HG03039 (cell line): Measurements from ENCODE around the gene PRMT7.
A peak's percentile ranks its signal among the peaks of the same experiment; 100 is the strongest.
"Not testable (repeated sequence)": the region's sequence is repeated elsewhere in the genome, so short reads cannot be mapped to it uniquely, and the experiment has no call there.

ENCODE experiments used
- ATAC-seq: cut with Tn5 transposase; IDR thresholded peaks from one replicate; pipeline ENCODE4 v1.9.1; 2021; ENCODE audit warnings: mild to moderate bottlenecking, moderate library complexity; ENCODE audit not compliant: unreplicated experiment

The PRMT7 gene

DNA sequence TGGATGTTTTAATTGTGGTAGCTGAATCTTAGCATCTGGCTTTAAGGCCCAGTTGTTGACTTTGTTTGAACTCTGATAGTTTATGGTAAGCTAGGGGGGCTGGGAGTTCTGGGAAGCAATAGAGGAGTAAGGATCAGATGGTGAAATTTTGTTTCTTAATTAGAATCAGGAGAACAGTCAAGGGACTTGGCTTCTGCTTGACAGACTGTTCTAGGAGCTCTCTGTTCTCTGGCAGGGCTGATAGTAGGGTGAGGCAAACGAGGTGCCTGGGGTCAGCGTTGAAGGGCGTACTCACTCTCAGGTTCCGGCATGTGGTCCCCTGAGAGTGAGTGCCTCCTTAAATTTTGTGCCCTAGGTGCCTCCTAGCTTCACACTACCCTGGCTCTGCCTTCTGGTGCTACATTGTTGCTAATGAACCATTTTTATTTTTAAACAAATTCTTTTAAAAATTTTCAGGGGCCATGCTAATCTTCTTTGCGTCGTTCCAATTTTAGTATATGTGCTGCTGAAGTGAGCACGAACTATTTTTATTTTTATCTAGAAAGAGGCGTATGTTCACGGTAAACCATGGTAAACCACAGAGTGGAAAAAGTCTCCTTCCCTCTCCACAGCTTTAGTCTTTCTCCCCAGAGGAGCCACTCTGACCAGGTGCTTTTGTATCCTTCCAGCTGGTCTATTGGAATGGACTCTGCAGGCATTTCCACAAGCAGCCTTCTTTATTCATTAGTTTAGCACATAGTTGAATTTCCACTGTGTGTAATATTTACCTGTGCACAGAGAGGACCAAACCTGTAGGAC is 26.8 kb upstream of the PRMT7 start:
- ATAC-seq = no peak

DNA sequence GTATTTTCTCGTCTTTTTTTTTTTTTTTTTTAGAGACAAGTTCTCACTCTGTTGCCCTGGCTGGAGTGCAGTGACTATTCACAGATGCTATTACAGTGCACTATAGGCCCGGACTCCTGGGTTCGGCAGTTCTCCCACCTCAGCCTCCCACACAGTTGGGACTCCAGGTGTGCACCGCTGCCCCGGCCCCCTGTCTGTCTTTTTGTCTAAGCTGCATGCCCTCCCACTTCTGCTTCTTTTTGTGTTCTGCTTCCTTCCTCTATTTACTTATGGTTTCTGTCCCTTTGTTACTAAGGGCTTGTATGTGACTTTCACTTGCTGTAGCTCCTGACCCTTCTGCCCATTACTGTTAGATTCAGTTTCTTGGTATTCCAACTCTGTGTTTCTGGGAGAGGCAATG is 26.0 kb upstream of the PRMT7 start:
- peak; percentile 40 for ATAC-seq

DNA sequence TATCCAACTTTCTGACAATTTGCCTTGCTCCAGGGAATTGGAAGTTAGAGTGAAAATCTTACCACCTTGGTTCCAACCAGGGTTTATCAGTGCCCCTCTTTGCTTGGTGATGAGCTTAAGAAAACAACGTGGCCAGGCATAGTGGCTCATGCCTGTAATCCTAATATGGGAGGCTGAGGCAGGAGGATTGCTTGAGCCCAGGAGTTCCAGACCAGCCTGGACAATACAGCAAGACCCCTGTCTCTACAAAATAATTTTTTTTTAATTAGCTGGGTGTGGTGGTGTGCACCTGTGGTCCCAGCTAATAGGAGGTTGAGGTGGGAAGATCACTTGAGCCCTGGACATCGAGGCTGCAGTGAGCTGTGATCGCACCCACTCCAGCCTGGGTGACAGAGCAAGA is 25.1 kb upstream of the PRMT7 start:
- ATAC-seq = no peak

DNA sequence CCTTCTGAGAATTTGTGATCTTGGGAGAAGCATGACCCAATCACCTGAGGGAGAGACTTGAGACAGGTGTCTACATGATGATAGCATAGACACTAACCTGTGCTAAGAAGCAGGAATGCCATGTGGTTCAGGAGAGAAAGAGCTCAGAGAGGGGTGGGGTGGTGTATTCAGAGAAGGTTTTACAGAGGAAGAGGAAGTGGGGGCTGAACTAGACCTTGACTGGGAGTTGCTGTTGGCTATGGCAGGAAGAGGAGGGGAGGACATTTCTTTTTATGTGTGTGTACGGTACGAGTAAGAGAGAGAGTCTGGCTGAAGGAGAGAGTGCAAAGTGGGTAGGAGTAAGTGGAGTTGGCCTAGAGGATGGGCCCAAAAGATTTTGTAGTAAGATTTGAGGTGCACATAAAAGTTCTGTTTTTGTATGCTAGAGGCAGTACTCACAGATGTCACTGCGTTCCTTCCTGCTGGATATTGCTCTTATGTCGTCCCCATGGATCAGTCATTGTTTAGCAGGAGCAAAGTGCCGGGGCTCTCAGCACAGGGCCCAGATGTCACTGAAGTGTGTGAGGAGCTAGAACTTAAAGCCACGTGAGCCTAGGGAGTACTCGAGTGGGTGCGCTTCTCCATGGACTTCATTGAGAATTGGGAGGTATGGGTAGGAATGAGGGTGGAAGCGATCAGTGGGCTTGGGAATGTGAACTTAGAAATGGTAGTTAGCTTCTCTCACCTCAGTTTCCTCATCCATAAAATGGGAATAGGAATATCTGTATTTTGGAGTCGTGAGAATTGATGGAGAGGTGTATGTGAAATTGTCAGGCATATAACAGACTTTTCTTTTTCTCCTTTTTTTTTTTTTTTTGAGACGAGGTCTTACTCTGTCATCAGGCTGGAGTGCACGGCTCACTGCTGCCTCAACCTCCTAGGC is 24.4 kb upstream of the PRMT7 start:
- no peak for ATAC-seq

DNA sequence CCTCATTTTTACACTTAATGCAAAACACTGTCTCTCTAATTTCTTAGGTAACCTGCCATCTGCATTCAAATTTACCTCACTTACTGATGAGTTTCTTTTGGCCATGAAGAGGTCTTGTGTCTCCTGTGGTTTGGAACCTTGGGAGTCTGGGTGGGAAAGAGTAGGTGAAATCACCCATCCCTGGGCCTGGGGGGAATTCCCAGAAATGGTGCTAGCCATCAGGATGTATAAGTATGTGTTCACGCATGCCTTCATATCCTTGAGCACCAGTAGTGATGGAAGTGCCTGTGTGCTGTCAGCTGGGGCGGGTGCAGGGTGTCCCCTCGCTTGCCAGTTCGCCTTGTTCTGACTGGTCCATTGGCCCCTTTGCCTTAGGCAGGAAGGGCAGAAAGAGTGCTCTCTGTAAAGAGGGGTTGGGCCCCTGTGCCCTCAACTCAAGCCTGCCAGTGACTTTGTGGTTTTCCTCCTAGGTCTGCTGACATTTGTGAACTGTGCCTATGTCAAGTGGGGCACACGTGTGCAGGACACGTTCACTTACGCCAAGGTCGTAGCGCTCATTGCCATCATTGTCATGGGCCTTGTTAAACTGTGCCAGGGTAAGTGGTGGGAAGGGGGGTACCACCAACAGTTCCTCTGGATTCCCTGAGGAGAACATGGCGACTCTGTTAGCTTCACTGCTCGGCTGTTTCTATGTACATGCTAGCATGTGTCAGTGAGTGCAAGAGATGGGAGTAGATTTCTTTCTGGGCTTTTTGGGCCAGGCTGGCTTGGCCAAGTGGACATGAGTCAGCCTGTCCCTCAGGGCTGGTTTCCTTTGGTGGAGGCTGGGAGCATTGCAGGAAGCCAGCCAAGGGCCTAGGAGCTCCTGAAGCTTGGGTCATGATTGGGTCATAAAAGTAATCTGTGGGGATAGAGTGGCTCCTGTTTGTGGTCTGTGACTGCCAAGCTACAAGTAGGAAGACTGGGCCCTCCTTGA is 23.3 kb upstream of the PRMT7 start:
- no peak for ATAC-seq

DNA sequence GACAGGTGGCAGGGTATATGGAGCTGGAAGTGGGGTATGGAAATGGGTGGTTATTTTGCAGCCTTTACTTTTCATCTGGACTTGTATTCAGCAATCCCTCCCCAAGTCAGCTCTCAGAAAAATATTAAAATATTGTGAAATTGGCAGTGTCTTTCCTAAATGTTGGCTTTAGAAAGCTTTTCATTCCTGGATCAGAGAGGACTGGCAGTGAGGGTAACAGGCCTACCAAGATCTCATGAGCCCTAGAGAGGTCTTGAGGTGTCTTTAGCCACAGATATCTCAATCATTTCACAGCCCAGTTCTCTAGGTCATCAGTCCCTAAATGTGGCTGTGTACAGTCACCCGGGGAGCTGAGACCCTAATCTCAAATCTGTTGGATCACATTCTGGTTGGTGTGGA is 22.6 kb upstream of the PRMT7 start:
- ATAC-seq = no peak

DNA sequence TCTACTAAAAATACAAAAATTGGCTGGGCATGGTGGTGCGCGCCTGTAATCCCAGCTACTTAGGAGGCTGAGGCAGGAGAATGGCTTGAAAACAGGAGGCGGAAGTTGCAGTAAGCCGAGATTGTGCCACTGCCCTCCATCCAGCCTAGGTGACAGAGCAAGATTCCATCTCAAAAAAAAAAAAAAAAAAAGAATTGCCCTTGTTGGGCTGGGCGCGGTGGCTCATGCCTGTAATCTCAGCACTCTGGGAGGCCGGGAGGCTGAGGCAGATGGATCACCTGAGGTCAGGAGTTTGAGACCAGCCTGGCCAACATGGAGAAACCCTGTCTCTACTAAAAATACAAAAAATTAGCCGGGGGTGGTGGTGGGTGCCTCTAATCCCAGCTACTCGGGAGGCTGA is 22.0 kb upstream of the PRMT7 start:
- ATAC-seq = not testable (repeated sequence)

DNA sequence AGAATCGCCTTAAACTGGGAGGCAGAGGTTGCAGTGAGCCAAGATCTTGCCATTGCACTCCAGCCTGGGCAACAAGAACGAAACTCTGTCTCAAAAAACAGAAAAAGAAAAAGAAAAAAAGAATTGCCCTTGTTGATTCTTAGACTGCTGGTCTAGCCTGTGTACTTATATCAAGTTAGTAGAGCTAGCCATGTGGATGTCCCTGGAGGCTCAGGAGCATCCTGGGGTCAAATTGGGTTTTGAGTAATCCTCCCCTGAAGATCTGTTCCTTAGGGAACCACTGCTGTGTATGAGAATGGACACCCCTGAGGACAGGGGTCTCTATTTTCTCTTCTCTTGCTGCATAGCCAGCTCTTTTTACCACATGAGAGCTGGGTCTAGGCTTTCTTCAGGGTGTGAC is 21.6 kb upstream of the PRMT7 start:
- no peak for ATAC-seq

DNA sequence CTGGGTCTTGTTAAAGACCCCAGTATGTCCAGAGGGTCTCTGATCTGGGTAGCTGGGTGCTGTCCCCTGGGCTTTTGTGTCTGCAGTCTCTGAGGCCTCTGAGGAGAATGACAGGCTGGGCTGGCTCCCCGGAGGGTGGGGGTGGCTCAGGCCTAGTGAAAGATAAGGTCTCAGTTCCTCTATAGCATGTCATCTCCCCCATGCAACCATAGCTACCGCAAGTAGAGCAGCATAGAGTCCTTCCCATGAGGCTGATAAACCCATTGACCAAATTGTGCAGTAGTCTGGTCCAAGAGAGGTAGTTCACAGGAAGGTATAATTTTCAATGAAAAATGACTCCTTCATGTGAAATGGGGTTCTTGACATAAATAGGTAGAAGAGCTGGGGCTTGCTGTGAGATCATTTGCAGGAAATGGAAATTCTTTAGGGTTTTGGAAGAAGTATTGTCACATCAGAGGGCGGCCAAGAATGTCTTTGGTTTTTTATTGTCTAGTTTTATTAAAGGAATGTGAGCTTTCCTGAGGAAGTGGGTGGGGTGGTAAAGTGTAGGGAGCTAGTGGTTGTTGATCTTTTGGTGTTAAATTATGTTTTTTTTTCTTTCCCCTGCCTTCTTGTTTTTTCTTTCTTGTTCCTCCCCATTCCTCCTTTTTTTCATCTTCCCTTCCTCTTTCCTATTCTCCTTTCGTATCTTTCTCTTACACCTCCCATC is 21.0 kb upstream of the PRMT7 start:
- peak; percentile 52 for ATAC-seq

DNA sequence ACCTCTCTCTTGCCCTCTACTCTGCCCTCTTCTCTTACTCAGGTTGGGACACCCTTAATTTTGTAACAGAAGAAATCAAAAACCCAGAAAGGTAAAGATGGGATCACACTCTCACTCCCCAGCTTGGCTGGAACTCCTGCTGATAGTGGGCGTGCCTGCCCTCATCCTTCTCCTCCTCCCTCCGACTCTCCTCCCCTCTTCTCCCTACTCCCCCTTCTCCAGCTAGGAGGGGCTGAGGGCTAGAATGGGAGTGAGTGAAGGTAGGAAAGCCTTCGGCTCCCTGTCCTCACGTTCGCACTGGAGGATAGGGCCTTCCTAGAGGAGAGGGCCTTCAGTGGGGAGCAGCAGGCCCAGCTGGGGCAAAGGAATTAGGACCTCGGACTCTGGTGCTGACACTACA is 20.4 kb upstream of the PRMT7 start:
- no peak for ATAC-seq

DNA sequence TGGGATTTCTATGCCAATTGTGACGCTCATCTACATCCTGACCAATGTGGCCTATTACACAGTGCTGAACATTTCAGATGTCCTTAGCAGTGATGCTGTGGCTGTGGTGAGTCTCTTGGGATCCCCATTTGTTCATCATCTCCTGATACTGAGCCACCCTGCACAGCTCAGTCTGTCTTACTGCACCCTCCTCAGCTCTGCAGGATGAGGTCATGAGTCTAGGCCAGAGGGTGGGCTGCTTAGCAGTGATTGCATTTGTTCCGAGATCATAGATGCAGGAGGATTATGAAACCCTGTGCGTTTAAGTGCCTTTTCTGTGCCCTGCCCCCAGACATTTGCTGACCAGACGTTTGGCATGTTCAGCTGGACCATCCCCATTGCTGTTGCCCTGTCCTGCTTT is 19.6 kb upstream of the PRMT7 start:
- ATAC-seq = no peak

DNA sequence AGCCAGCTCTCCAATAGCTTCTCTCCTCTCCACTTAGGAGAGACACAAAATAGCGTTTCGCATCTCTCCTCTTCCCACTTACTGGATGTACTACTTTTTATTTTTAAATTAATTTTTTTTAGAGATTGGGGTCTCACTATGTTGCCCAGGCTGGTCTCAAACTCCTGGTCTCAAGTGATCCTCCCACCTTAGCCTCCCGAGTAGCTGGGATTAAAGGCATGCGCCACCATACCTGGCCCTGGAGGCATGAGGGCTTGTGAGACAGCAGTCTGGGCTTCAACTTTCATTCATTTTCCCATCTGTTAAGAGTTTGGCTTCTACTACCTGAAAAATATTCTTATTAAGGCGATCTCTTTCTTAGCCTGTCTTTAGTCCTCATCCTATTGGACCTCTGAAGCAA is 18.4 kb upstream of the PRMT7 start:
- no peak for ATAC-seq

DNA sequence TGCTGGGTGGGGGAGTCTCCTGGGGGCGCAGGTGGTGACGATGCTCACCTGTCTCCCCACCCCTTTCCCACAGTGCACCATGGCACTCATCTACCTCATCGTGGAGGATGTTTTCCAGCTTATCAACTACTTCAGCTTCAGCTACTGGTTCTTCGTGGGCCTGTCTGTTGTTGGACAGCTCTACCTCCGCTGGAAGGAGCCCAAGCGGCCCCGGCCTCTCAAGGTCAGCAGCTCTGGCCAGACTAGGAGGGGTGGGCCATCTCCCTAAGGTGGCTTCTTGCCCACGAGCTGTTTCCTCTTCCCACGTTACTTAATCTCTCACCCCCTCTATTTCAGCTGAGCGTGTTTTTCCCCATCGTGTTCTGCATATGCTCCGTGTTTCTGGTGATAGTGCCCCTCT is 14.5 kb upstream of the PRMT7 start:
- no peak for ATAC-seq

DNA sequence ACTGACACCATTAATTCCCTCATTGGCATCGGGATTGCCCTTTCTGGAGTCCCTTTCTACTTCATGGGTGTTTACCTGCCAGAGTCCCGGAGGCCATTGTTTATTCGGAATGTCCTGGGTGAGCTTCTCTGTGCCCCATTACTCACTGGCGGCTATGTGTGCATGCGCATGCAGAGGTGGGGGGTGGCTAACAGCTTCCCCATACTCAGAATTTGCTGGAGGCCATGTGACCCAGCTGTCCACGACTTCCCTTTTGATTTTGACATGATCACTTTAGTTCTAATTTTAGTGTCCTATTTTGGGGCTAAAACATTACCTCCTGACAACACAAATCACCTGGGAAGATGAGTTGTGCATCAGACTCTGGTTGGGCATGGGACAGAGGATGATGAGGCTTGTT is 14.1 kb upstream of the PRMT7 start:
- ATAC-seq = no peak

DNA sequence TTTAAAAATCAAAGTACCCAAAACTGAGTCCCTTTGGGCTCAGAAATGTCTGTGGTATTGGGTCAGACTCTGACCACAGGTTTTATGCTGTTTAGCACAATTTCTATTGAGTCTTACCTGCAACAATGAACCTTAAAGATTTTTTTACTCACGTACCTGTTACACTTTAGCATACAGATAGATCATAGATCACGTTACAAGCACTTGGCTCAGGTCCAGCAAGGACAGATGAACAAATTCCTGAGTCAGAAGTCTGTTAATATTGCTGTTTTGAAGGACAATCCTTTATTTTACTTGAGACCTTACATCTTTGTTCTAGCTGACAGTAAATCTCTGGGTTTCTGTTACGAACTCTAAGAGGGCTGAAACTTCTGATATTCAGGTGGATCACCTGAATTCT is 12.9 kb upstream of the PRMT7 start:
- no peak for ATAC-seq

DNA sequence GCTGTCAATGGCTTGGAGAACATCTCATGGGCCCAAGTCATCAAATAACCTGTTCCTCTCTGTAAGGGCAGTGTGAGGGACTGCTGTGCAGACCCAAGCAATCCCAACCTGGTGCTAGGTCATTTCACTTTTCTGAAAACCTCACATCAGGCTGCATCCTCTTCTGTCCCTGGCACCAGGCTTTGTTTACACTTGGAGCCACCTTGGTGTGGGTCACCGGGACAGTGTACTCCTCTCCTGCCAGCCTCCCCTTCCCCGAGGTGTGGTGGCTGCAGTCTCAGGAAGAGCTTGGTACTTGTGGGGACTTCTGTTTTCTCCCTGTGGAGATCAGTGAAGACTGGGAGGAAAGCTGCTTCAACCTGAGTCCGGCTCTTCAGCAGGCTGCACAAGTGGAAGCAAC is 12.5 kb upstream of the PRMT7 start:
- ATAC-seq = no peak

DNA sequence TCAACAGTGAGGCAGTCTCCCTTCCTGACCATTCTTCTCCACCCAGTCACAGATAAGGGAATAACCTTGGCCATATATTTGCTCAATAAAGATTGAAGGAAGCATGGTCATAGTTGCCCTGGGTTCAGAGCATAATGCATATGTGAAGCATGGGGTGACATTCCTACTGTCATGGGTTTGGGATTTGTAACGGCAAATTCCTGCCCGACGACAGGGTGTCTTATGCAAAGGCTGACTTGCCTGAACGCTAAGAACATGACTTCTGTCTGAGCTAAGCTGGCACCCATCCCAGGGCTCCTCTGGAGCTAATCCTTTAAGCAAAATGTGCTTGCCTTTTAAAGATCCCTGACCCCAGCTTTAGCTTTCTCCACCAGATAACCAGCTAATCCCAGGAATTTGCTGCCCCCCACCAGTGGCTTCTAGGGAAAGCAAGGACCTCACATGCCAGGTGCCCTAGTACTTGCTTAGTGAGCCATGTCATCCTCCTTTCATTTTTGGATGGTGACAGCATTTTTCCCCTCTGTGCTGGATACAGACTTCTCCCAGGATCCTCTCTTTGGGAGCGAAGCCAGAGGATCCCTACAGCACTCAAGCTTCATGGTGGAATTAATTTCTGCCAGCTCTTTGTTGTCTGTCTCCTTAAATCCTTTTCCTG is 11.8 kb upstream of the PRMT7 start:
- no peak for ATAC-seq

DNA sequence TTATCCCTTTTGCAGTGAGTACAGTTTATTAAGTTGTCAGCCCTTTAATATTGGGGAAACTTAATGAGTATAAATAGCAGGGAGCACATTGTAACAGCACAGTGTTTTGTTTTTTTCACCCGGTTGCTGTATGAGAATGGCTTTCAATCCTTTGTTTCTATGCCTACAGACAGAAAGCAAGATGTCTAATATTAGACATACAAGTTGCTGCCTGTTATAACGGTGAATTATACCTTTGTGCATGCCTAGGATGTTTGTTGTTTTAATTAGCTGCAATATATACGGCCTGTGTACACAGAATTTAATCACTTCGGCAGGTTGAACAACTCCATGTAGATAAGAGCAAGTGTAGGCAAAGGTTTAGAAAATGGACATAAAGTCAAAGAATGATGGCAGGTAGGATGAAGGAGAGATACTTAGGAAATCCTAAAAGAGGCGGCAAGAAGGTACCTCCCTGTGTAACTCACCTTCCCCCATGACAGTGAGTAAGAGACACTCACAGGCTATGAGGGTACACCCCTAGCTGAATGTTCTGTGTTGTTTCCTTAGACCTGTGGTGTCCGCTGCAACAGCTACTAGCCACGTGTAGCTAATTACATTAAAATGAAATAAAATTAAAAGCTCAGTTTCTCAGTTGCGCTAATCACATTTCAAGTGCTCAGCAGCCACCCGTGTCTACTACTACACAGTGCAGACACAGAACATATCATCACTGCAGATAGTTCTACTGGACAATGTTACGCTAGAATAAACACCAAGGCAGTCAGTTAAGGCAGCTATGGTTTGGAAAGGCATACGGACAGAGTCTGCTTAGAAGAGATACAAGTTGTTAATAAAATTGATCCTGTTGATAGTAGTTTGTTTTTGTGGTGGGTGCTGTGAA is 11.0 kb upstream of the PRMT7 start:
- no peak for ATAC-seq
